Endothelial cell of umbilical vein (primary cell): Measurements from ENCODE around the gene SLC24A3. TPM values are rescaled to one million over a fixed set of nuclear protein-coding genes. Genes with fewer than 3 reads are reported as not detected.

Experiments used
- BruUV-seq: library from RNA; stranded (reverse); fragments of 400-500 nt; replicated peaks from 2 replicates; lab custom pipeline; 2021; lab: Mats Ljungman, UMichigan
- CTCF ChIA-PET: fragments of 300-600, 350-600 bp; sonication (Branson Sonifier 250); formaldehyde crosslinking; loops from one replicate; lab custom pipeline; 2021; ENCODE audit warnings: antibody characterized with exemption, inconsistent platforms; lab: Charles Lee
- POLR2A ChIA-PET: fragments of 300-600, 350-600 bp; sonication (Branson Sonifier 250); formaldehyde crosslinking; loops from one replicate; lab custom pipeline; 2021; ENCODE audit warnings: antibody characterized with exemption, inconsistent platforms; lab: Charles Lee
- DNase-seq: peaks from one replicate; pipeline ENCODE4 v3.0.0-alpha.2; 2011; ENCODE audit warnings: low read depth, low spot score
- FAIRE-seq: peaks from 2 replicates; lab custom pipeline; 2011; peaks lifted over from hg19 to GRCh38; lab: Jason Lieb, UNC
- H2AFZ ChIP-seq: 2 replicates; pipeline ENCODE4 v1.6.0; 2012; ENCODE audit warnings: low read depth, low read length, control low read depth, inconsistent platforms
- H3K27ac ChIP-seq: 2 replicates; pipeline ENCODE4 v1.5.1; 2011; ENCODE audit warnings: low read depth, mild to moderate bottlenecking, control low read depth, low read length, moderate library complexity; ENCODE audit not compliant: insufficient read depth
- H3K27me3 ChIP-seq, 2 experiments: 2 replicates each; pipeline versions ENCODE4 v1.6.0 to v1.6.1; 2011; ENCODE audit warnings: low read length in 2 of 2, mixed read lengths in 1 of 2; ENCODE audit not compliant: control insufficient read depth in 2 of 2, insufficient read depth in 2 of 2
- H3K36me3 ChIP-seq, 2 experiments: 2 replicates in 1 of 2; 3 replicates in 1 of 2; pipeline ENCODE4 v1.5.1; 2011; ENCODE audit warnings: low read length in 2 of 2, mild to moderate bottlenecking in 1 of 2, moderate library complexity in 1 of 2; ENCODE audit not compliant: control insufficient read depth in 2 of 2, insufficient read depth in 2 of 2; ENCODE audit errors: extremely low read depth in 1 of 2
- H3K4me1 ChIP-seq: 3 replicates; pipeline ENCODE4 v1.5.1; 2011; ENCODE audit warnings: mild to moderate bottlenecking, low read length; ENCODE audit not compliant: control insufficient read depth, insufficient read depth; ENCODE audit errors: extremely low read depth
- H3K4me2 ChIP-seq: 2 replicates; pipeline ENCODE4 v1.6.1; 2011; ENCODE audit warnings: low read length, control low read depth, mixed read lengths; ENCODE audit not compliant: insufficient read depth
- H3K4me3 ChIP-seq, 3 experiments: fragments of 200-600 bp in 1 of 3; sonication (generic), shearing (Covaris generic) in 1 of 3; replicated peaks in 1 of 3; 2 replicates each; pipeline ENCODE4 v1.5.1; 2011 to 2016; ENCODE audit warnings: control low read depth in 3 of 3, low read length in 3 of 3, mild to moderate bottlenecking in 2 of 3, inconsistent platforms in 1 of 3, low read depth in 1 of 3, moderate library complexity in 1 of 3; ENCODE audit not compliant: insufficient read depth in 1 of 3
- H3K79me2 ChIP-seq: 2 replicates; pipeline ENCODE4 v1.6.0; 2012; ENCODE audit warnings: low read length, inconsistent platforms; ENCODE audit not compliant: control insufficient read depth, insufficient read depth
- H3K9ac ChIP-seq: replicated peaks from 2 replicates; pipeline ENCODE3; 2011; ENCODE audit warnings: low read length, control low read depth; ENCODE audit not compliant: insufficient read depth; ENCODE audit errors: extremely low read depth
- H3K9me1 ChIP-seq: replicated peaks from 3 replicates; pipeline ENCODE4 v1.6.0; 2011; ENCODE audit warnings: mild to moderate bottlenecking, low read length; ENCODE audit not compliant: control insufficient read depth, insufficient read depth; ENCODE audit errors: extremely low read depth
- H3K9me3 ChIP-seq: replicated peaks from 2 replicates; pipeline ENCODE4 v1.5.1; 2012; ENCODE audit warnings: low read length, inconsistent platforms; ENCODE audit not compliant: control insufficient read depth, insufficient read depth
- H4K20me1 ChIP-seq: replicated peaks from 2 replicates; pipeline ENCODE3; 2011; ENCODE audit warnings: mild to moderate bottlenecking, low read length; ENCODE audit not compliant: control insufficient read depth, insufficient read depth; ENCODE audit errors: extremely low read depth
- CTCF ChIP-seq, 2 donors: IDR thresholded peaks; 1 replicate in 1 of 2; 2 replicates in 1 of 2; pipeline ENCODE4 v1.5.1; 2011; ENCODE audit warnings: low read length in 2 of 2, mild to moderate bottlenecking in 2 of 2, moderate library complexity in 2 of 2, control low read depth in 1 of 2, inconsistent platforms in 1 of 2, low read depth in 1 of 2; ENCODE audit not compliant: insufficient read depth in 1 of 2; ENCODE audit errors: extremely low read depth in 1 of 2
- EZH2 ChIP-seq: IDR thresholded peaks from 2 replicates; pipeline ENCODE4 v1.6.1; 2012; ENCODE audit warnings: borderline replicate concordance, low read depth, mild to moderate bottlenecking, moderate library complexity, low read length, inconsistent platforms; ENCODE audit not compliant: severe bottlenecking
- FOS ChIP-seq: IDR thresholded peaks from 2 replicates; pipeline ENCODE4 v1.6.1; 2011; ENCODE audit warnings: mild to moderate bottlenecking, low read length, moderate library complexity, borderline replicate concordance; ENCODE audit not compliant: insufficient read depth
- GATA2 ChIP-seq: IDR thresholded peaks from 2 replicates; pipeline ENCODE4 v1.7.0; 2011; ENCODE audit warnings: low read depth, mild to moderate bottlenecking, moderate library complexity, mixed read lengths, low read length; ENCODE audit not compliant: insufficient read length, insufficient read depth
- JUN ChIP-seq: IDR thresholded peaks from 2 replicates; pipeline ENCODE4 v1.6.1; 2011; ENCODE audit warnings: borderline replicate concordance, low read depth; ENCODE audit not compliant: insufficient read length, insufficient read depth
- MAX ChIP-seq: IDR thresholded peaks from 2 replicates; pipeline ENCODE4 v1.6.1; 2011; ENCODE audit not compliant: insufficient read depth, insufficient read length
- MYC ChIP-seq: IDR thresholded peaks from one replicate; pipeline ENCODE4 v1.6.1; 2011; ENCODE audit warnings: mild to moderate bottlenecking, low read depth, low read length
- POLR2A ChIP-seq: IDR thresholded peaks from 2 replicates; pipeline ENCODE4 v1.6.1; 2012; ENCODE audit warnings: low read depth, mild to moderate bottlenecking, control low read depth, low read length
- POLR2AphosphoS5 ChIP-seq: IDR thresholded peaks from 2 replicates; pipeline ENCODE4 v1.6.1; 2012; ENCODE audit warnings: low read depth, mild to moderate bottlenecking, control low read depth, low read length, moderate library complexity; ENCODE audit not compliant: insufficient read depth
- dilution Hi-C: fragments of 300-500 bp; cut with MboI; formaldehyde crosslinking; loops from one replicate; pipeline ENCODE4 v1.15.0; 2019; ENCODE audit warnings: low sequenced_read_pairs; ENCODE audit not compliant: extremely low pct_ligation_motif_present
- intact Hi-C: fragments of 100-400 bp; cut with micrococcal nuclease; formaldehyde crosslinking; loops from one replicate; pipeline ENCODE4 v1.10.0; 2022
- polyA plus RNA-seq, 4 experiments: library from polyadenylated mRNA; depleted of rRNA in 3 of 4; stranded (reverse) in 3 of 4; unstranded in 1 of 4; fragments of >200 nt; gene quantifications; 2 replicates each; pipeline versions ENCODE4 v1.2.1 to v1.2.3, GENCODE V29; 2011 to 2012; ENCODE audit warnings: missing spikeins in 1 of 4
- total RNA-seq: library from RNA; stranded (reverse); gene quantifications from 2 replicates; pipeline ENCODE4 v1.2.3, GENCODE V29; 2021

SLC24A3 gene
- total and polyA plus RNA-seq, 2 donors (not counting 3 experiments of a cell fraction or from before 2014, with no cell fraction given), result not detected

GRCh38 chr20:19758501-19759331 is 546.3 kb downstream of the SLC24A3 start:
- Histone ChIP-seq H3K4me2 (peak overlapping the region; percentile 89), H3K79me2 (no peaks in the 10 kb centered on the region), H3K4me1 (peaks cover 18% of the 10 kb centered on the region), H3K9me3 (no peaks in the 10 kb centered on the region), H3K36me3 (no peaks in the 10 kb centered on the region), H3K27me3 (no peaks in the 10 kb centered on the region), H4K20me1 (no peaks in the 10 kb centered on the region), H3K9ac (peak overlapping the region; percentile 89), H3K4me3 (peak overlapping the region; percentile 75 to 77 (median 76)), H2AFZ (peak overlapping the region; percentile 91), H3K27ac (no peak overlapping the region), H3K9me1 (no peaks in the 10 kb centered on the region)
- POLR2A ChIA-PET, result no interaction called here
- DNase-seq (peak; percentile 52), FAIRE-seq (no peak)
- no TSS peak for BruUV-seq
- CTCF ChIA-PET, result interaction anchor here (0.5 to 2.3 kb wide), 7 partner anchors 8 to 235 kb away, joined by 3 to 9 read pairs (median 3); no protein-coding TSS in a partner anchor
- no peak for TF ChIP-seq POLR2AphosphoS5
- no peak for TF ChIP-seq MAX
- TF ChIP-seq EZH2, result no peak
- no peak for TF ChIP-seq MYC
- no peak for TF ChIP-seq JUN
- TF ChIP-seq POLR2A, result no peak
- no peak for TF ChIP-seq GATA2
- no peak for TF ChIP-seq CTCF (IDR thresholded peaks at IDR 0.05; ENCODE audit: extremely low read depth in 1 of 2, insufficient read depth in 1 of 2, low read depth in 1 of 2, low read length in 2 of 2)
- TF ChIP-seq FOS, result no peak
- dilution Hi-C loops, result no loop called here
- intact Hi-C loops, result loop anchor here (1.0 to 2.0 kb wide), 2 partner anchors 23 to 26 kb away; no protein-coding TSS in a partner anchor
